ENCODE measurements around the gene MYRIP. TPM values are rescaled to one million over a fixed set of nuclear protein-coding genes. Genes with fewer than 3 reads are reported as not detected.

The MYRIP gene
- total RNA-seq, 1 experiment from 2014 or later: 0.44 TPM

GRCh38 chr3:39960515-39961191 is 151.2 kb downstream of the MYRIP start:
- BruUV-seq (replicated peaks): no TSS peak
- Histone ChIP-seq H3K27me3 (ENCODE audit: insufficient read depth, low read length) (no peaks in the 10 kb centered on the region), H3K27ac (ENCODE audit: low read depth, low read length) (no peak overlapping the region), H4K20me1 (ENCODE audit: insufficient read depth) (no peaks in the 10 kb centered on the region), H3K9me3 (ENCODE audit: control insufficient read depth in 1 of 2, insufficient read depth in 1 of 2, low read depth in 1 of 2, low read length in 2 of 2) (no peaks in the 10 kb centered on the region), H2AFZ (ENCODE audit: low read depth, low read length, poor library complexity, severe bottlenecking) (no peak overlapping the region), H3K9me2 (ENCODE audit: insufficient read depth) (no peaks in the 10 kb centered on the region; the same call in 1 of the 2 replicates), H3K4me2 (ENCODE audit: low read length) (no peak overlapping the region), H3K36me3 (ENCODE audit: control insufficient read depth in 1 of 2, insufficient read depth in 2 of 2, low read length in 2 of 2) (no peaks in the 10 kb centered on the region), H3K4me1 (ENCODE audit: control insufficient read depth in 1 of 2, insufficient read depth in 2 of 2, low read length in 2 of 2) (no peaks in the 10 kb centered on the region), H3K4me3 (replicated peaks in 1 of 2; ENCODE audit: low read depth in 1 of 2, low read length in 2 of 2) (no peak overlapping the region), H3K9ac (ENCODE audit: low read length) (no peak overlapping the region), H3K79me2 (ENCODE audit: insufficient read depth, low read length) (no peaks in the 10 kb centered on the region)
- RAD21 ChIA-PET (ENCODE audit: low non-redundant PET in 1 of 2, low total read pairs in 2 of 2, uncharacterized antibody in 2 of 2, unreplicated experiment in 2 of 2): no interaction called here
- DNase-seq (ENCODE audit: low read depth, low spot score): no peak
- POLR2A ChIA-PET: no interaction called here
- CTCF ChIA-PET: no interaction called here
- ATAC-seq: no peak
- TF ChIP-seq ATF3 (IDR thresholded peaks at IDR 0.05) (no peak), POLR2AphosphoS5 (IDR thresholded peaks at IDR 0.05; ENCODE audit: low read depth, low read length) (no peak), CTCF (IDR thresholded peaks at IDR 0.05 in 2 of 3, conservative IDR thresholded peaks at IDR 0.05 in 1 of 3; ENCODE audit: borderline replicate concordance in 1 of 3, insufficient read depth in 1 of 3, low read depth in 2 of 3, low read length in 2 of 3) (no peak), EGR1 (IDR thresholded peaks at IDR 0.05; ENCODE audit: low read depth) (no peak), POLR2A (IDR thresholded peaks at IDR 0.05; ENCODE audit: borderline replicate concordance, extremely low read depth, insufficient read depth, insufficient read length) (no peak), SIN3A (IDR thresholded peaks at IDR 0.05; ENCODE audit: low read depth) (no peak), EZH2phosphoT487 (IDR thresholded peaks at IDR 0.05; ENCODE audit: borderline replicate concordance) (no peak), CEBPB (IDR thresholded peaks at IDR 0.05; ENCODE audit: low read depth) (no peak), ZFX (IDR thresholded peaks at IDR 0.05) (no peak), FOSL1 (IDR thresholded peaks at IDR 0.05; ENCODE audit: low read depth) (no peak), SP1 (IDR thresholded peaks at IDR 0.05; ENCODE audit: low read depth) (no peak), REST (IDR thresholded peaks at IDR 0.05; ENCODE audit: low read depth) (no peak), ZBTB33 (IDR thresholded peaks at IDR 0.05; ENCODE audit: extremely low read depth, insufficient replicate concordance, low read length) (no peak), TCF7L2 (IDR thresholded peaks at IDR 0.05; ENCODE audit: borderline replicate concordance, extremely low read depth, insufficient read depth, insufficient read length) (no peak), MAX (IDR thresholded peaks at IDR 0.05) (no peak), ZNF274 (IDR thresholded peaks at IDR 0.05; ENCODE audit: low read depth, low read length) (no peak), EZH2 (IDR thresholded peaks at IDR 0.05) (no peak), YY1 (IDR thresholded peaks at IDR 0.05; ENCODE audit: extremely low read depth, insufficient replicate concordance, low read depth, low read length) (no peak)
- intact Hi-C loops (cut with micrococcal nuclease): no loop called here

Measured in HCT116 (cell line).